ENCODE measurements around the gene MEX3C.

DNA sequence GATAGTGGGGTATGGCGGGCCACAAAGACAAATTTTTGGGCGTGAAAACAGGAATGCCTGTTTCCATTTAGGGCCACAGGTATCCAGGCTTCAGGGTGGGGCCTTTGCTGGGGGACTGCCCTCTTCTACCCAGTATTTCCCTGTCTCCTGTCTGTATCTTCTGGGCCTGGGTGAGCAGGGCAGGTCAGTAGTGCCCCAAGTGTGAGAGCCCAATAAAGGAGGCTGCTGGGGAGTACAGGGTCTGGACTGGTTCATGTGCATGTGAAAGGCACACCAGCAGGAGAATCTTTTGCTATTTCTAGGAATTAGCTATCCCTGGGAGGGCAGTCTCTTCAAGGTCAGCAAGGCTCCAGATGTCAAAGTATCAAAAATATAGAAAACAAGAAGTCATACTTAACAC lies 71.5 kb downstream of the MEX3C start:
- TF ChIP-seq POLR2A (IDR thresholded peaks at IDR 0.05; ENCODE audit: low read depth, low read length) (no peak), MAFK (IDR thresholded peaks at IDR 0.05; ENCODE audit: low read depth, low read length) (no peak), NFE2L2 (IDR thresholded peaks at IDR 0.05; ENCODE audit: low read depth, low read length) (no peak), SMC3 (IDR thresholded peaks at IDR 0.05; ENCODE audit: low read depth, low read length) (no peak), MAZ (IDR thresholded peaks at IDR 0.05; ENCODE audit: borderline replicate concordance, low read depth, low read length) (no peak), RAD21 (IDR thresholded peaks at IDR 0.05; ENCODE audit: low read length) (no peak), FOS (IDR thresholded peaks at IDR 0.05; ENCODE audit: low read depth, low read length) (no peak), BHLHE40 (IDR thresholded peaks at IDR 0.05; ENCODE audit: low read depth, low read length) (no peak), USF2 (IDR thresholded peaks at IDR 0.05; ENCODE audit: low read depth, low read length) (no peak), CHD1 (IDR thresholded peaks at IDR 0.05; ENCODE audit: low read depth, low read length) (no peak), ELK1 (IDR thresholded peaks at IDR 0.05; ENCODE audit: borderline replicate concordance, low read depth, low read length) (no peak)
- TF ChIP-seq, protein P1, sequence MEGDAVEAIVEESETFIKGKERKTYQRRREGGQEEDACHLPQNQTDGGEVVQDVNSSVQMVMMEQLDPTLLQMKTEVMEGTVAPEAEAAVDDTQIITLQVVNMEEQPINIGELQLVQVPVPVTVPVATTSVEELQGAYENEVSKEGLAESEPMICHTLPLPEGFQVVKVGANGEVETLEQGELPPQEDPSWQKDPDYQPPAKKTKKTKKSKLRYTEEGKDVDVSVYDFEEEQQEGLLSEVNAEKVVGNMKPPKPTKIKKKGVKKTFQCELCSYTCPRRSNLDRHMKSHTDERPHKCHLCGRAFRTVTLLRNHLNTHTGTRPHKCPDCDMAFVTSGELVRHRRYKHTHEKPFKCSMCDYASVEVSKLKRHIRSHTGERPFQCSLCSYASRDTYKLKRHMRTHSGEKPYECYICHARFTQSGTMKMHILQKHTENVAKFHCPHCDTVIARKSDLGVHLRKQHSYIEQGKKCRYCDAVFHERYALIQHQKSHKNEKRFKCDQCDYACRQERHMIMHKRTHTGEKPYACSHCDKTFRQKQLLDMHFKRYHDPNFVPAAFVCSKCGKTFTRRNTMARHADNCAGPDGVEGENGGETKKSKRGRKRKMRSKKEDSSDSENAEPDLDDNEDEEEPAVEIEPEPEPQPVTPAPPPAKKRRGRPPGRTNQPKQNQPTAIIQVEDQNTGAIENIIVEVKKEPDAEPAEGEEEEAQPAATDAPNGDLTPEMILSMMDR (conservative IDR thresholded peaks at IDR 0.05; ENCODE audit: low read depth, low read length) = no peak
